ENCODE data around the gene EYS.

DNA sequence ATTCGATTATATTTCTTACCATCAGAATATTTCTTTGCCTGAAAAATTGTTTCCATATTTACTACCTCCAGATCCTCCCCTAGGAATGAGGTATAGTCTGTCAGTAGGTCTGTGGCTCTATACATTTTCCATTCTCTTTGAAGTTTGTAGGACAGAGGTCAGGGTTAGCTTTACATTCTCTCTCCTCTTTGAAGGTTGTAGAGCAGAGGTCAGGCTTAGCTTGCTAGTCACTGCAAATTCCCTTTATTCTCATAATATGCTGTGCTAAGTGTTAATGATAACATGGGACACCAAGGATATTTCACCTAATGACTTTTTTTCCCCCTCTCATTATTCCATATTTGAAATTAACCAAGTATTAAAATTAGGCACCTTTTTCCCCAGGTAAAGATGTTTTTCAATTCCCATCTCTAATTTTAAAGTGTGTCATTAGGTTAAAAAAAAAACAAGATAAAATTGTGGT is 1660.2 kb downstream of the EYS start:
- TF ChIP-seq CTCF (IDR thresholded peaks at IDR 0.05), result no peak
- no peak for TF ChIP-seq POLR2AphosphoS5 (IDR thresholded peaks at IDR 0.05)

All from stomach (tissue), 4 donors.